OCI-LY1 (cell line): ENCODE data around the gene TANK.

Experiments
- H2AFZ ChIP-seq: fragments of 200-600 bp; sonication (generic), shearing (Covaris generic); 2 replicates; pipeline ENCODE4 v1.6.0; 2014; ENCODE audit warnings: antibody characterized with exemption, mild to moderate bottlenecking, low read length
- H3F3A ChIP-seq: fragments of 200-600 bp; sonication (generic), shearing (Covaris generic); 2 replicates; pipeline ENCODE4 v1.6.0; 2014; ENCODE audit warnings: mild to moderate bottlenecking, antibody characterized with exemption, low read length, moderate library complexity; ENCODE audit not compliant: insufficient read depth
- H3K27ac ChIP-seq: fragments of 200-600 bp; sonication (generic); 2 replicates; pipeline ENCODE4 v1.5.1; 2014; ENCODE audit warnings: low read length, mixed run types, mild to moderate bottlenecking, low read depth; ENCODE audit not compliant: poor library complexity, severe bottlenecking
- H3K27me3 ChIP-seq: fragments of 200-600 bp; sonication (generic); 2 replicates; pipeline ENCODE4 v1.6.0; 2014; ENCODE audit warnings: antibody characterized with exemption, mild to moderate bottlenecking, low read length, moderate library complexity; ENCODE audit not compliant: insufficient read depth
- H3K36me3 ChIP-seq: fragments of 200-600 bp; sonication (generic); 2 replicates; pipeline ENCODE4 v1.6.1; 2014; ENCODE audit warnings: mild to moderate bottlenecking, antibody characterized with exemption, low read length, moderate library complexity, mixed read lengths; ENCODE audit not compliant: insufficient read depth
- H3K4me1 ChIP-seq: fragments of 200-600 bp; sonication (generic); 2 replicates; pipeline ENCODE4 v1.5.1; 2014; ENCODE audit warnings: mild to moderate bottlenecking, low read length, moderate library complexity; ENCODE audit not compliant: insufficient read depth, severe bottlenecking
- H3K4me2 ChIP-seq: fragments of 200-600 bp; sonication (generic), shearing (Covaris generic); 2 replicates; pipeline ENCODE4 v1.6.1; 2014; ENCODE audit warnings: low read length
- H3K4me3 ChIP-seq: fragments of 200-600 bp; sonication (generic); 2 replicates; pipeline ENCODE4 v1.5.1; 2014; ENCODE audit warnings: low read length, low read depth, mild to moderate bottlenecking, mixed read lengths; ENCODE audit not compliant: poor library complexity, severe bottlenecking
- H3K79me2 ChIP-seq: fragments of 200-600 bp; shearing (Covaris generic); 2 replicates; pipeline ENCODE4 v1.6.1; 2016; ENCODE audit warnings: mixed run types, low read length, mixed read lengths; ENCODE audit not compliant: insufficient read depth
- H3K9ac ChIP-seq: fragments of 200-600 bp; sonication (generic), shearing (Covaris generic); 2 replicates; pipeline ENCODE4 v1.6.1; 2014; ENCODE audit warnings: mild to moderate bottlenecking, low read length, mixed read lengths
- H3K9me2 ChIP-seq: fragments of 200-600 bp; sonication (generic), shearing (Covaris generic); 2 replicates; pipeline ENCODE4 v1.6.1; 2014; ENCODE audit warnings: low read depth, mild to moderate bottlenecking, low read length, mixed read lengths
- H3K9me3 ChIP-seq: fragments of 200-600 bp; shearing (Covaris generic); 2 replicates; pipeline ENCODE4 v1.6.1; 2014; ENCODE audit warnings: low read length, mixed read lengths
- H4K20me1 ChIP-seq: fragments of 200-600 bp; sonication (generic), shearing (Covaris generic); 2 replicates; pipeline ENCODE4 v1.6.0; 2016; ENCODE audit warnings: mild to moderate bottlenecking, low read length; ENCODE audit not compliant: insufficient read depth
- CTCF ChIP-seq: fragments of 200-600 bp; sonication (generic), shearing (Covaris generic); IDR thresholded peaks from 2 replicates; pipeline ENCODE4 v1.5.1; 2017; ENCODE audit warnings: mild to moderate bottlenecking, antibody characterized with exemption, low read length, moderate library complexity, mixed read lengths
- EZH2 ChIP-seq: fragments of 200-600 bp; sonication (generic), shearing (Covaris generic); IDR thresholded peaks from 2 replicates; pipeline ENCODE4 v1.8.0; 2017; ENCODE audit warnings: borderline replicate concordance, mixed run types, mild to moderate bottlenecking, antibody characterized with exemption, low read length, moderate library complexity, mixed read lengths

Gene TANK

GRCh38 chr2:161160226-161161073 is at the start of gene TANK:
TANK (plus strand) TSS chr2:161160428; CDS start chr2:161179663, 19,235 bp downstream.
- no peaks in the 10 kb centered on the region; the same call in 1 of the 2 replicates for H3F3A ChIP-seq
- peaks cover 35% of the 10 kb centered on the region for H3K79me2 ChIP-seq
- H3K36me3 ChIP-seq: peaks cover 31% of the 10 kb centered on the region; the same call in 1 of the 2 replicates

GRCh38 chr2:161111531-161111930 is 48.7 kb upstream of the TANK start:
- Histone ChIP-seq H3K27me3 (no peaks in the 10 kb centered on the region), H4K20me1 (no peaks in the 10 kb centered on the region), H3K9ac (no peak overlapping the region), H3F3A (no peaks in the 10 kb centered on the region), H3K36me3 (no peaks in the 10 kb centered on the region), H3K4me2 (no peak overlapping the region), H3K27ac (no peak overlapping the region), H3K4me1 (no peaks in the 10 kb centered on the region), H3K79me2 (no peaks in the 10 kb centered on the region), H3K9me3 (no peaks in the 10 kb centered on the region), H2AFZ (no peak overlapping the region), H3K4me3 (no peak overlapping the region), H3K9me2 (no peaks in the 10 kb centered on the region)
- no peak for TF ChIP-seq CTCF
- no peak for TF ChIP-seq EZH2

More at GRCh38 chr2:161160226-161161073, at the start of gene TANK:
- TF ChIP-seq EZH2 (no peak), CTCF (no peak)
- H3K27ac ChIP-seq: peak within 1 kb of the TSS; percentile 84
- no peaks in the 10 kb centered on the region for H4K20me1 ChIP-seq
- H3K4me2 ChIP-seq: peak within 1 kb of the TSS; percentile 93
- H3K4me1 ChIP-seq: peaks cover 19% of the 10 kb centered on the region
- H2AFZ ChIP-seq: peak within 1 kb of the TSS; percentile 93
- H3K4me3 ChIP-seq: peak within 1 kb of the TSS; percentile 93
- no peaks in the 10 kb centered on the region for H3K9me2 ChIP-seq
- peak within 1 kb of the TSS; percentile 97 for H3K9ac ChIP-seq
- no peaks in the 10 kb centered on the region for H3K9me3 ChIP-seq
- no peaks in the 10 kb centered on the region for H3K27me3 ChIP-seq

- Histone ChIP-seq H2AFZ (no peak overlapping the region), H3K4me2 (no peak overlapping the region)
Observed at GRCh38 chr2:161112908-161113307, 47.3 kb upstream of the TANK start.

More at GRCh38 chr2:161112908-161113307, 47.3 kb upstream of the TANK start:
- Histone ChIP-seq H3K4me1 (no peaks in the 10 kb centered on the region), H3K27me3 (no peaks in the 10 kb centered on the region), H3K9ac (no peak overlapping the region), H3F3A (no peaks in the 10 kb centered on the region), H3K9me2 (no peaks in the 10 kb centered on the region), H4K20me1 (no peaks in the 10 kb centered on the region), H3K27ac (no peak overlapping the region), H3K4me3 (no peak overlapping the region), H3K9me3 (no peaks in the 10 kb centered on the region), H3K79me2 (no peaks in the 10 kb centered on the region), H3K36me3 (no peaks in the 10 kb centered on the region)
- TF ChIP-seq CTCF (no peak), EZH2 (no peak)
